ENCODE measurements around the gene NDUFAF5. TPM values are rescaled to one million over a fixed set of nuclear protein-coding genes. Genes with fewer than 3 reads are reported as not detected.

Gene NDUFAF5
- total RNA-seq, 1 donor from 2014 or later: 19.4 TPM

DNA sequence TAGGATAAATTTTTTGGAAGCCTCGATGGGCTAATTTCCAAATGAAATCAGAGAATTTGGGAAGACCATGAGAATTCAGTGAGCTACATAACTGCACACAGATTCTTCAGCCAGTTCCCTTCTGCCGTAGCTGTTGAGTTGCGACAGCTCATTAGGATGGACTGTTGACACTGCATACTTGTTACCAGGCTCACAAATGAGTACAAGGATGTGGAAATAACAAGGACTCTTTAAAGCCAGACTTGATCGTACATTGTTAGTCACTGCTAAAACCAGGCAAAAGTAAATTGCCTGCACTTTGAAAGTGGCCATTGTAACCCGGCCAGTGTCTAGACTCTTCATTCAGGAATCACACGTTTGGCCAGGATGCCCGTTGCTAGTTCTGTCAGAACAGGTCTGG lies 37.0 kb downstream of the NDUFAF5 start:
- H3K36me3 Mint-ChIP-seq (ENCODE audit: unreplicated experiment): peaks cover 12% of the 10 kb centered on the region

GRCh38 chr20:13822459-13822858 lies 37.6 kb downstream of the NDUFAF5 start:
- Mint-ChIP-seq H3K36me3 (ENCODE audit: unreplicated experiment) (peaks cover 11% of the 10 kb centered on the region), H3K9me3 (ENCODE audit: unreplicated experiment) (no peaks in the 10 kb centered on the region), H3K4me3 (ENCODE audit: unreplicated experiment) (no peak overlapping the region), H3K27ac (ENCODE audit: unreplicated experiment) (no peak overlapping the region), H3K4me1 (ENCODE audit: unreplicated experiment) (peaks cover 2% of the 10 kb centered on the region), H3K27me3 (ENCODE audit: unreplicated experiment) (peaks cover 14% of the 10 kb centered on the region)
- DNase-seq (ENCODE audit: extremely low spot score, unreplicated experiment): no peak
- TF ChIP-seq, protein P1, sequence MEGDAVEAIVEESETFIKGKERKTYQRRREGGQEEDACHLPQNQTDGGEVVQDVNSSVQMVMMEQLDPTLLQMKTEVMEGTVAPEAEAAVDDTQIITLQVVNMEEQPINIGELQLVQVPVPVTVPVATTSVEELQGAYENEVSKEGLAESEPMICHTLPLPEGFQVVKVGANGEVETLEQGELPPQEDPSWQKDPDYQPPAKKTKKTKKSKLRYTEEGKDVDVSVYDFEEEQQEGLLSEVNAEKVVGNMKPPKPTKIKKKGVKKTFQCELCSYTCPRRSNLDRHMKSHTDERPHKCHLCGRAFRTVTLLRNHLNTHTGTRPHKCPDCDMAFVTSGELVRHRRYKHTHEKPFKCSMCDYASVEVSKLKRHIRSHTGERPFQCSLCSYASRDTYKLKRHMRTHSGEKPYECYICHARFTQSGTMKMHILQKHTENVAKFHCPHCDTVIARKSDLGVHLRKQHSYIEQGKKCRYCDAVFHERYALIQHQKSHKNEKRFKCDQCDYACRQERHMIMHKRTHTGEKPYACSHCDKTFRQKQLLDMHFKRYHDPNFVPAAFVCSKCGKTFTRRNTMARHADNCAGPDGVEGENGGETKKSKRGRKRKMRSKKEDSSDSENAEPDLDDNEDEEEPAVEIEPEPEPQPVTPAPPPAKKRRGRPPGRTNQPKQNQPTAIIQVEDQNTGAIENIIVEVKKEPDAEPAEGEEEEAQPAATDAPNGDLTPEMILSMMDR (IDR thresholded peaks at IDR 0.05): no peak

More for the DNA sequence above, 37.0 kb downstream of the NDUFAF5 start:
- DNase-seq (ENCODE audit: extremely low spot score, unreplicated experiment): no peak
- TF ChIP-seq, protein P1 (IDR thresholded peaks at IDR 0.05): no peak
- no peaks in the 10 kb centered on the region for H3K9me3 Mint-ChIP-seq (ENCODE audit: unreplicated experiment)
- H3K4me1 Mint-ChIP-seq (ENCODE audit: unreplicated experiment): peaks cover 7% of the 10 kb centered on the region
- no peak overlapping the region for H3K27ac Mint-ChIP-seq (ENCODE audit: unreplicated experiment)
- no peak overlapping the region for H3K4me3 Mint-ChIP-seq (ENCODE audit: unreplicated experiment)
- peaks cover 8% of the 10 kb centered on the region for H3K27me3 Mint-ChIP-seq (ENCODE audit: unreplicated experiment)

DNA sequence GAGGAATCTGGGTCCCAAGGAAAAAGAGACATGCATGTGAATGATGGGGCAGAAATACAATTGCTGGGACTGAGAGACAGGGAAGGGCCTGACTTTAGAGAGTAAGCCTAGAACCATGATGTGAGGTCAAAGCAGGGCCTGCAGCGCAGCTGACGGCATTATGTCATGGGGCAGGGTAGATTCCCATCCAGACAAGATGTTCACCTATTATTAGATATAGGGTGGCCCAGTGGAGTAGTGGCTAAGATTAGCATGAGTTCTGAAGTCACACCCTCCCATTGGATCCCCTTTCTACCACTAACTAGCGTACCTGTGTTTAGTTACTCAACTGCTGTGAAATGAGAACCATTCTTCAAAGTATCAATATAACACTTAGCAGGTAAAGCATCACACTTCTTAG lies 39.6 kb downstream of the NDUFAF5 start:
- Mint-ChIP-seq H3K36me3 (ENCODE audit: unreplicated experiment) (no peaks in the 10 kb centered on the region), H3K9me3 (ENCODE audit: unreplicated experiment) (no peaks in the 10 kb centered on the region), H3K4me3 (ENCODE audit: unreplicated experiment) (no peak overlapping the region), H3K27ac (ENCODE audit: unreplicated experiment) (no peak overlapping the region), H3K4me1 (ENCODE audit: unreplicated experiment) (no peaks in the 10 kb centered on the region), H3K27me3 (ENCODE audit: unreplicated experiment) (peaks cover 17% of the 10 kb centered on the region)
- DNase-seq (ENCODE audit: extremely low spot score, unreplicated experiment): no peak
- TF ChIP-seq, protein P1 (IDR thresholded peaks at IDR 0.05): no peak

DNA sequence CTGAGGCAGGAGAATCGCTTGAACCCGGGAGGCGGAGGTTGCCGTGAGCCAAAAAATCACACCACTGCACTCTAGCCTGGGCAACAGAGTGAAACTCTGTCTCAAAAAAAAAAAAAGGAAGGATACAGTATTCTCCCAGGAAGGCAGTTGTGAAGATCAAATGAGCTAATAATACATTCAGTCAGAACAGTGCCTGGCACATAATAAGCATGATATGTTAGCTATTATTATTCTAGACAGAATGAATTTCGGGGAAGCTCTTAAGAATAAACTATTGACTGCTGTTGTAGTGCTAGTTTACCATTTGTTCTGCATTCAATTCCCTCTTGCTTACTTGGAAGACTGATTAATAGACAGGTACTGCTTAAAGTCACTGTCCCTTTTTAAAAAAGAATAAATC lies 40.6 kb downstream of the NDUFAF5 start:
- H3K27me3 Mint-ChIP-seq (ENCODE audit: unreplicated experiment): peaks cover 25% of the 10 kb centered on the region
- H3K27ac Mint-ChIP-seq (ENCODE audit: unreplicated experiment): no peak overlapping the region
- no peaks in the 10 kb centered on the region for H3K9me3 Mint-ChIP-seq (ENCODE audit: unreplicated experiment)
- no peaks in the 10 kb centered on the region for H3K36me3 Mint-ChIP-seq (ENCODE audit: unreplicated experiment)
- H3K4me1 Mint-ChIP-seq (ENCODE audit: unreplicated experiment): no peaks in the 10 kb centered on the region
- no peak overlapping the region for H3K4me3 Mint-ChIP-seq (ENCODE audit: unreplicated experiment)
- TF ChIP-seq, protein P1 (IDR thresholded peaks at IDR 0.05): no peak
- no peak for DNase-seq (ENCODE audit: extremely low spot score, unreplicated experiment)

- H3K9me3 Mint-ChIP-seq (ENCODE audit: unreplicated experiment): no peaks in the 10 kb centered on the region
- H3K27ac Mint-ChIP-seq (ENCODE audit: unreplicated experiment): no peak overlapping the region
- no peaks in the 10 kb centered on the region for H3K36me3 Mint-ChIP-seq (ENCODE audit: unreplicated experiment)
- H3K4me1 Mint-ChIP-seq (ENCODE audit: unreplicated experiment): no peaks in the 10 kb centered on the region
- no peak for DNase-seq (ENCODE audit: extremely low spot score, unreplicated experiment)
- H3K27me3 Mint-ChIP-seq (ENCODE audit: unreplicated experiment): peaks cover 37% of the 10 kb centered on the region
- no peak overlapping the region for H3K4me3 Mint-ChIP-seq (ENCODE audit: unreplicated experiment)
- TF ChIP-seq, protein P1 (IDR thresholded peaks at IDR 0.05): no peak
These were observed 46.6 kb downstream of the NDUFAF5 start for GRCh38 chr20:13831476-13831875.

Measured in osteocyte (in vitro differentiated cells).